Measurements from ENCODE around the gene ARFGEF3.

Gene ARFGEF3

GRCh38 chr6:138226700-138227315 is 65.1 kb downstream of the ARFGEF3 start:
- no peak for TF ChIP-seq CTCF (IDR thresholded peaks at IDR 0.05)
- TF ChIP-seq ZFX (IDR thresholded peaks at IDR 0.05; ENCODE audit: borderline replicate concordance): no peak

GRCh38 chr6:138227316-138227781 is 65.6 kb downstream of the ARFGEF3 start:
- H3K27ac ChIP-seq: peak overlapping the region; percentile 100
- TF ChIP-seq CTCF (IDR thresholded peaks at IDR 0.05): peak; percentile 19; the same call in 1 of the 2 replicates
- TF ChIP-seq ZFX (IDR thresholded peaks at IDR 0.05; ENCODE audit: borderline replicate concordance): no peak

More at GRCh38 chr6:138226700-138227315, 65.1 kb downstream of the ARFGEF3 start:
- peak overlapping the region; percentile 100 for H3K27ac ChIP-seq

- H3K27ac ChIP-seq: peak overlapping the region; percentile 100
- TF ChIP-seq CTCF (IDR thresholded peaks at IDR 0.05) (no peak), ZFX (IDR thresholded peaks at IDR 0.05; ENCODE audit: borderline replicate concordance) (no peak)
These were observed 67.3 kb downstream of the ARFGEF3 start for GRCh38 chr6:138229072-138229471.

- H3K27ac ChIP-seq: peak overlapping the region; percentile 100
These were observed 68.0 kb downstream of the ARFGEF3 start for GRCh38 chr6:138229663-138230179.

GRCh38 chr6:138230221-138230620 is 68.5 kb downstream of the ARFGEF3 start:
- TF ChIP-seq ZFX (IDR thresholded peaks at IDR 0.05; ENCODE audit: borderline replicate concordance) (no peak), CTCF (IDR thresholded peaks at IDR 0.05) (no peak)
- H3K27ac ChIP-seq: peak overlapping the region; percentile 100

More at GRCh38 chr6:138229663-138230179, 68.0 kb downstream of the ARFGEF3 start:
- TF ChIP-seq CTCF (IDR thresholded peaks at IDR 0.05) (no peak), ZFX (IDR thresholded peaks at IDR 0.05; ENCODE audit: borderline replicate concordance) (no peak)

GRCh38 chr6:138230759-138231380 is 69.1 kb downstream of the ARFGEF3 start:
- peak overlapping the region; percentile 100 for H3K27ac ChIP-seq
- no peak for TF ChIP-seq ZFX (IDR thresholded peaks at IDR 0.05; ENCODE audit: borderline replicate concordance)
- TF ChIP-seq CTCF (IDR thresholded peaks at IDR 0.05): no peak

- peak overlapping the region; percentile 100 for H3K27ac ChIP-seq
- TF ChIP-seq ZFX (IDR thresholded peaks at IDR 0.05; ENCODE audit: borderline replicate concordance) (no peak), CTCF (IDR thresholded peaks at IDR 0.05) (no peak)
These were observed 69.7 kb downstream of the ARFGEF3 start for GRCh38 chr6:138231381-138231886.

Data from 22Rv1 (cell line).